Measurements from ENCODE around the gene TSTD2. TPM values are rescaled to one million over a fixed set of nuclear protein-coding genes. Genes with fewer than 3 reads are reported as not detected.

TSTD2 gene
- polyA plus RNA-seq, 3 donors, result 1.2 to 11.4 (median 2.4) TPM

GRCh38 chr9:97555164-97555563, 78.0 kb downstream of the TSTD2 start:
- no peak overlapping the region for H3K4me2 ChIP-seq (replicated peaks; ENCODE audit: extremely low read depth, low read length, poor library complexity, severe bottlenecking)
- no peak overlapping the region for H3K4me3 ChIP-seq (replicated peaks in 1 of 3; ENCODE audit: low read depth in 2 of 3, low read length in 3 of 3)
- H3K27ac Mint-ChIP-seq, result peak overlapping the region in 1 of 7 donors; percentile 15
- H2AFZ ChIP-seq (ENCODE audit: insufficient read depth, low read depth, low read length, poor library complexity, severe bottlenecking), result no peak overlapping the region
- whole genome bisulfite sequencing (ENCODE audit: insufficient coverage), result 89% methylated on average over 5 of the region's 15 CpGs
- H3K9me3 ChIP-seq (replicated peaks in 1 of 2; ENCODE audit: control insufficient read depth in 1 of 2, insufficient read depth in 1 of 2, low read length in 2 of 2), result no peaks in the 10 kb centered on the region
- H3K4me1 ChIP-seq (ENCODE audit: control insufficient read depth in 1 of 2, insufficient read depth in 2 of 2, low read length in 2 of 2), result peaks cover 21 to 25% of the 10 kb centered on the region in 2 donors
- peaks cover 34% of the 10 kb centered on the region for H3K4me1 Mint-ChIP-seq
- H4K20me1 ChIP-seq (ENCODE audit: insufficient read depth, low read length), result no peaks in the 10 kb centered on the region
- intact Hi-C loops (cut with micrococcal nuclease), result no loop called here
- no peaks in the 10 kb centered on the region for H3K36me3 Mint-ChIP-seq
- H3K27me3 ChIP-seq (ENCODE audit: control insufficient read depth in 2 of 2, insufficient read depth in 2 of 2, low read length in 2 of 2), result no peaks in the 10 kb centered on the region
- H3K27me3 Mint-ChIP-seq (ENCODE audit: low read depth in 3 of 3), result peaks cover 3 to 5% (median 4%) of the 10 kb centered on the region in 3 donors
- TF ChIP-seq CTCF (IDR thresholded peaks at IDR 0.05), result no peak
- no peak overlapping the region for H3K27ac ChIP-seq (ENCODE audit: low read depth in 1 of 2, low read length in 2 of 2)
- no peaks in the 10 kb centered on the region for H3K9me3 Mint-ChIP-seq
- no peaks in the 10 kb centered on the region for H3K79me2 ChIP-seq (ENCODE audit: insufficient read depth, low read length)
- no peaks in the 10 kb centered on the region for H3K36me3 ChIP-seq (replicated peaks in 1 of 2; ENCODE audit: control insufficient read depth in 1 of 2, insufficient read depth in 2 of 2, low read length in 2 of 2)
- DNase-seq, result no peak
- no peak overlapping the region for H3K4me3 Mint-ChIP-seq
- no peak overlapping the region for H3K9ac ChIP-seq (ENCODE audit: insufficient read depth, low read length, poor library complexity, severe bottlenecking)

GRCh38 chr9:97554566-97555075, 78.5 kb downstream of the TSTD2 start:
- no peaks in the 10 kb centered on the region for H3K9me3 Mint-ChIP-seq

More at GRCh38 chr9:97554566-97555075, 78.5 kb downstream of the TSTD2 start:
- Histone ChIP-seq H3K4me3 (replicated peaks in 1 of 3; ENCODE audit: low read depth in 2 of 3, low read length in 3 of 3) (no peak overlapping the region), H3K79me2 (ENCODE audit: insufficient read depth, low read length) (no peaks in the 10 kb centered on the region), H4K20me1 (ENCODE audit: insufficient read depth, low read length) (no peaks in the 10 kb centered on the region), H3K9me3 (replicated peaks in 1 of 2; ENCODE audit: control insufficient read depth in 1 of 2, insufficient read depth in 1 of 2, low read length in 2 of 2) (no peaks in the 10 kb centered on the region), H3K27me3 (ENCODE audit: control insufficient read depth in 2 of 2, insufficient read depth in 2 of 2, low read length in 2 of 2) (no peaks in the 10 kb centered on the region), H2AFZ (ENCODE audit: insufficient read depth, low read depth, low read length, poor library complexity, severe bottlenecking) (no peak overlapping the region), H3K4me2 (replicated peaks; ENCODE audit: extremely low read depth, low read length, poor library complexity, severe bottlenecking) (no peak overlapping the region), H3K9ac (ENCODE audit: insufficient read depth, low read length, poor library complexity, severe bottlenecking) (no peak overlapping the region), H3K36me3 (replicated peaks in 1 of 2; ENCODE audit: control insufficient read depth in 1 of 2, insufficient read depth in 2 of 2, low read length in 2 of 2) (no peaks in the 10 kb centered on the region), H3K27ac (ENCODE audit: low read depth in 1 of 2, low read length in 2 of 2) (no peak overlapping the region), H3K4me1 (ENCODE audit: control insufficient read depth in 1 of 2, insufficient read depth in 2 of 2, low read length in 2 of 2) (peaks cover 21 to 25% of the 10 kb centered on the region in 2 donors)
- intact Hi-C loops (cut with micrococcal nuclease), result no loop called here
- Mint-ChIP-seq H3K4me3 (no peak overlapping the region), H3K27ac (no peak overlapping the region), H3K36me3 (no peaks in the 10 kb centered on the region), H3K4me1 (peaks cover 34% of the 10 kb centered on the region), H3K27me3 (ENCODE audit: low read depth in 3 of 3) (peaks cover 3 to 5% (median 4%) of the 10 kb centered on the region in 3 donors)
- DNase-seq, result no peak
- no peak for TF ChIP-seq CTCF (IDR thresholded peaks at IDR 0.05)
- 97% methylated on average over 3 of the region's 6 CpGs for WGBS (ENCODE audit: insufficient coverage)
